ENCODE data around the gene ESYT1. TPM values are rescaled to one million over a fixed set of nuclear protein-coding genes. Genes with fewer than 3 reads are reported as not detected.
A peak's percentile ranks its signal among the peaks of the same experiment; 100 is the strongest.

Gene ESYT1
- total and polyA plus RNA-seq, 9 of the 15 experiments (the other 6 are each of a cell fraction or from before 2014, with no cell fraction given) = 132 to 420 (median 164) TPM

DNA sequence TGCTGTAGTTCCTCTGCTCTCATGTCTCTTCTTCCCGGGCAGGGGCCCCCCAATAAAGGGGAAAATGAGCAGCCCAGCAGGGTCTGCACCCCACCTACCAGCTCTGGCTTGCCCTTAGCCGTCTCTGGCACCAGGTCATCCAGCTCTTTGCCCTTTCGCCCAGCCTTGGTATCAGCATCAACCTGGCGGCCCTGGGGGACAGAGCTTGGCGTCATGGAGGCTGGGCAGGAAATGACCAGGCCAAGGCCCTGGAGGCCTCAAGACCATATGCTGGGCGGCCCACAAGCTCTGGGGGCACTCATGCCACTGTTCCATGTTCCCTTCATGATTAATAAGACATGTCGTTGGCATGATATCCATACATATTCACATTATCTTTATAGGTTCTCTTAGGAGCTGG is 44.8 kb downstream of the ESYT1 start:
- no peak overlapping the region for H3K4me2 ChIP-seq (ENCODE audit: insufficient read depth, low read length)
- no peak overlapping the region for H3K4me3 ChIP-seq
- DNase-seq (ENCODE audit: extremely low read depth in 1 of 4, low spot score in 3 of 4) (no peak), FAIRE-seq (no peak), ATAC-seq (no peak)
- ChIA-PET POLR2A (interaction anchor here (1.1 to 8.7 kb wide), 3 partner anchors 10 to 31 kb away, joined by 3 to 124 read pairs (median 4); partner anchors contain the start of gene MYL6), CTCF (ENCODE audit: low intra/inter-chr PET ratio) (no interaction called here)
- TF ChIP-seq PTRF (tag; IDR thresholded peaks at IDR 0.05) = no peak
- no peak for TF ChIP-seq FOS (IDR thresholded peaks at IDR 0.05; ENCODE audit: extremely low read depth, insufficient read length)
- TF ChIP-seq MBD2 (IDR thresholded peaks at IDR 0.05; ENCODE audit: borderline replicate concordance, low read depth) = no peak
- TF ChIP-seq POLR2G (IDR thresholded peaks at IDR 0.05; ENCODE audit: low read depth, low read length) = peak; percentile 52
- peak; percentile 47; the same call in 1 of the 2 replicates for TF ChIP-seq RBFOX2 (IDR thresholded peaks at IDR 0.05; ENCODE audit: low read depth, low read length)
- no peak for TF ChIP-seq ERF (CRISPR knock-in tag; IDR thresholded peaks at IDR 0.05)
- TF ChIP-seq CCAR2 (IDR thresholded peaks at IDR 0.05; ENCODE audit: low read depth, low read length) = no peak
- TF ChIP-seq ZNF408 (CRISPR knock-in tag; IDR thresholded peaks at IDR 0.05; ENCODE audit: low read depth) = no peak
- no peak for TF ChIP-seq TAF1 (IDR thresholded peaks at IDR 0.05; ENCODE audit: control insufficient read depth, extremely low read depth, insufficient read depth, low read length, severe bottlenecking)
- no peak for TF ChIP-seq ETS2 (tag; IDR thresholded peaks at IDR 0.05; ENCODE audit: borderline replicate concordance, poor library complexity, severe bottlenecking)
- no peak overlapping the region for H3K27ac ChIP-seq (ENCODE audit: extremely low read depth, low read depth, low read length)
- peaks cover 89% of the 10 kb centered on the region for H3K36me3 ChIP-seq (ENCODE audit: control insufficient read depth, insufficient read depth, low read length)
- H3K9me1 ChIP-seq (ENCODE audit: control insufficient read depth, insufficient read depth, low read length) = no peaks in the 10 kb centered on the region
- WGBS (ENCODE audit: insufficient coverage, low coverage, missing lambda C conversion rate) = 94% methylated on average over 7 of the region's 7 CpGs
- H3K79me2 ChIP-seq (ENCODE audit: control insufficient read depth, insufficient read depth, low read length) = no peaks in the 10 kb centered on the region
- no peaks in the 10 kb centered on the region for H3K27me3 ChIP-seq (ENCODE audit: control insufficient read depth in 2 of 2, insufficient read depth in 2 of 2, low read length in 2 of 2)
- H2AFZ ChIP-seq (ENCODE audit: low read depth, low read length) = no peak overlapping the region
- in situ Hi-C loops (cut with MboI) = no loop called here
- H3K4me1 ChIP-seq (replicated peaks in 1 of 2; ENCODE audit: control insufficient read depth in 2 of 2, insufficient read depth in 2 of 2, low read length in 2 of 2) = peaks cover 0 to 3% of the 10 kb centered on the region in 2 experiments; a peak in 2 of 5 replicates
- H4K20me1 ChIP-seq (replicated peaks; ENCODE audit: control insufficient read depth, insufficient read depth, low read length) = no peaks in the 10 kb centered on the region
- BruUV-seq (replicated peaks) = no TSS peak
- no peaks in the 10 kb centered on the region for H3K9me3 ChIP-seq (replicated peaks; ENCODE audit: control insufficient read depth, insufficient read depth, low read depth, low read length)
- H3K9ac ChIP-seq (ENCODE audit: insufficient read depth in 1 of 2, low read depth in 2 of 2, low read length in 2 of 2) = no peak overlapping the region
- intact Hi-C loops (cut with micrococcal nuclease) = no loop called here

Data from K562 (cell line).